HEK293 (cell line): ENCODE data around the gene CEP20.

Experiments used
- CTCF ChIA-PET: fragments of 350-600 bp; formaldehyde crosslinking; extraction: SDS; loops from one replicate; lab custom pipeline; 2021; ENCODE audit warnings: antibody characterized with exemption; lab: Yijun Ruan, JAX
- POLR2A ChIA-PET: fragments of 300-600 bp; formaldehyde crosslinking; extraction: SDS; loops from one replicate; lab custom pipeline; 2020; ENCODE audit warnings: antibody characterized with exemption, inconsistent platforms; lab: Yijun Ruan, JAX
- H3K27ac ChIP-seq: fragments of 200-500 bp; sonication (Bioruptor generic); 2 replicates; pipeline ENCODE4 v1.5.1; 2014; ENCODE audit warnings: low read depth, low read length, control low read depth, inconsistent platforms; ENCODE audit errors: extremely low read depth
- H3K36me3 ChIP-seq, 2 experiments: fragments of 200-500 bp in 1 of 2; sonication (Bioruptor generic) in 1 of 2; 1 replicate in 1 of 2; 2 replicates in 1 of 2; pipeline ENCODE4 v1.5.1; 2014 to 2017; ENCODE audit warnings: inconsistent platforms in 2 of 2, low read length in 2 of 2; ENCODE audit not compliant: control insufficient read depth in 2 of 2, insufficient read depth in 1 of 2
- H3K4me1 ChIP-seq: fragments of 200-500 bp; sonication (Bioruptor generic); 2 replicates; pipeline ENCODE4 v1.5.1; 2014; ENCODE audit warnings: mild to moderate bottlenecking, low read length, inconsistent platforms; ENCODE audit not compliant: control insufficient read depth, insufficient read depth
- H3K4me3 ChIP-seq: 2 replicates; pipeline ENCODE4 v1.5.1; 2011; ENCODE audit warnings: low read depth, mild to moderate bottlenecking, control low read depth, low read length, moderate library complexity
- H3K9me3 ChIP-seq: fragments of 200-500 bp; sonication (Bioruptor generic); 2 replicates; pipeline ENCODE4 v1.5.1; 2014; ENCODE audit warnings: low read depth, low read length, inconsistent platforms; ENCODE audit not compliant: control insufficient read depth, insufficient read depth
- OVOL3 ChIP-seq: fragments of 450-650 bp; formaldehyde crosslinking; IDR thresholded peaks from 2 replicates; pipeline ENCODE4 v1.5.1; 2016; ENCODE audit warnings: missing biosample characterization, missing genetic modification characterization
- SCRT1 ChIP-seq: fragments of 450-650 bp; formaldehyde crosslinking; IDR thresholded peaks from 2 replicates; pipeline ENCODE4 v1.5.1; 2016; ENCODE audit warnings: missing biosample characterization, missing genetic modification characterization, borderline replicate concordance
- SP3 ChIP-seq: fragments of 450-650 bp; formaldehyde crosslinking; IDR thresholded peaks from 2 replicates; pipeline ENCODE4 v1.5.1; 2016; ENCODE audit warnings: missing biosample characterization, missing genetic modification characterization
- WT1 ChIP-seq: fragments of 450-650 bp; formaldehyde crosslinking; IDR thresholded peaks from 2 replicates; pipeline ENCODE4 v1.5.1; 2016; ENCODE audit warnings: missing biosample characterization, missing genetic modification characterization
- ZBTB20 ChIP-seq: fragments of 450-650 bp; formaldehyde crosslinking; IDR thresholded peaks from 2 replicates; pipeline ENCODE4 v1.5.1; 2016; ENCODE audit warnings: missing biosample characterization, missing genetic modification characterization
- ZBTB8A ChIP-seq: fragments of 450-650 bp; formaldehyde crosslinking; IDR thresholded peaks from 2 replicates; pipeline ENCODE4 v1.5.1; 2016; ENCODE audit warnings: missing biosample characterization, missing genetic modification characterization
- ZNF10 ChIP-seq: fragments of 450-650 bp; formaldehyde crosslinking; IDR thresholded peaks from 2 replicates; pipeline ENCODE4 v1.5.1; 2017; ENCODE audit warnings: missing biosample characterization, missing genetic modification characterization
- ZNF121 ChIP-seq: fragments of 450-650 bp; formaldehyde crosslinking; IDR thresholded peaks from 2 replicates; pipeline ENCODE4 v1.5.1; 2016; ENCODE audit warnings: missing biosample characterization, missing genetic modification characterization
- ZNF169 ChIP-seq: fragments of 450-650 bp; formaldehyde crosslinking; IDR thresholded peaks from 2 replicates; pipeline ENCODE4 v1.5.1; 2016; ENCODE audit warnings: missing biosample characterization, missing genetic modification characterization
- ZNF202 ChIP-seq: fragments of 450-650 bp; formaldehyde crosslinking; IDR thresholded peaks from 2 replicates; pipeline ENCODE4 v1.5.1; 2016; ENCODE audit warnings: missing biosample characterization, missing genetic modification characterization, borderline replicate concordance
- ZNF324 ChIP-seq: fragments of 450-650 bp; formaldehyde crosslinking; IDR thresholded peaks from 2 replicates; pipeline ENCODE4 v1.5.1; 2016; ENCODE audit warnings: missing biosample characterization, missing genetic modification characterization
- ZNF354C ChIP-seq: fragments of 450-650 bp; formaldehyde crosslinking; IDR thresholded peaks from 2 replicates; pipeline ENCODE4 v1.5.1; 2016; ENCODE audit warnings: missing biosample characterization, missing genetic modification characterization, low read depth, borderline replicate concordance
- ZNF404 ChIP-seq: fragments of 450-650 bp; formaldehyde crosslinking; IDR thresholded peaks from 2 replicates; pipeline ENCODE4 v1.5.1; 2017; ENCODE audit warnings: missing biosample characterization, missing genetic modification characterization
- ZNF521 ChIP-seq: fragments of 450-650 bp; formaldehyde crosslinking; IDR thresholded peaks from 2 replicates; pipeline ENCODE4 v1.5.1; 2017; ENCODE audit warnings: missing biosample characterization, mild to moderate bottlenecking, missing genetic modification characterization
- ZNF571 ChIP-seq: fragments of 450-650 bp; formaldehyde crosslinking; IDR thresholded peaks from 2 replicates; pipeline ENCODE4 v1.5.0; 2017; ENCODE audit warnings: missing biosample characterization, missing genetic modification characterization
- ZNF610 ChIP-seq: fragments of 450-650 bp; formaldehyde crosslinking; IDR thresholded peaks from 2 replicates; pipeline ENCODE4 v1.5.1; 2016; ENCODE audit warnings: missing biosample characterization, missing genetic modification characterization, borderline replicate concordance
- ZNF629 ChIP-seq: fragments of 450-650 bp; formaldehyde crosslinking; IDR thresholded peaks from 2 replicates; pipeline ENCODE4 v1.5.1; 2017; ENCODE audit warnings: missing biosample characterization, missing genetic modification characterization
- ZNF677 ChIP-seq: fragments of 450-650 bp; IDR thresholded peaks from 2 replicates; pipeline ENCODE4 v1.5.0; 2018; ENCODE audit warnings: missing biosample characterization, mild to moderate bottlenecking, missing genetic modification characterization, moderate library complexity
- ZNF785 ChIP-seq: fragments of 450-650 bp; formaldehyde crosslinking; IDR thresholded peaks from 2 replicates; pipeline ENCODE4 v1.5.1; 2016; ENCODE audit warnings: missing biosample characterization, missing genetic modification characterization
- ZSCAN23 ChIP-seq: fragments of 450-650 bp; formaldehyde crosslinking; IDR thresholded peaks from 2 replicates; pipeline ENCODE4 v1.5.1; 2016; ENCODE audit warnings: missing biosample characterization, missing genetic modification characterization
- TF ChIP-seq, protein P1 (sequence below): fragments of 450-650 bp; formaldehyde crosslinking; conservative IDR thresholded peaks from 2 replicates; pipeline ENCODE4 v1.5.1; 2016; ENCODE audit warnings: low read depth, missing biosample characterization, missing genetic modification characterization
- TF ChIP-seq, protein P2 (sequence below): fragments of 450-650 bp; formaldehyde crosslinking; IDR thresholded peaks from 2 replicates; pipeline ENCODE4 v1.5.1; 2017; ENCODE audit warnings: missing biosample characterization, missing genetic modification characterization
- TF ChIP-seq, protein P3 (sequence below): fragments of 450-650 bp; formaldehyde crosslinking; IDR thresholded peaks from 2 replicates; pipeline ENCODE4 v1.5.1; 2017; ENCODE audit warnings: missing biosample characterization, mild to moderate bottlenecking, missing genetic modification characterization, moderate library complexity
- TF ChIP-seq, protein P4 (sequence below): fragments of 450-650 bp; formaldehyde crosslinking; IDR thresholded peaks from 2 replicates; pipeline ENCODE4 v1.5.1; 2016; ENCODE audit warnings: missing biosample characterization, missing genetic modification characterization
- TF ChIP-seq, protein P5 (sequence below): fragments of 450-650 bp; formaldehyde crosslinking; IDR thresholded peaks from 2 replicates; pipeline ENCODE4 v1.5.1; 2016; ENCODE audit warnings: missing biosample characterization, missing genetic modification characterization

The CEP20 gene

DNA sequence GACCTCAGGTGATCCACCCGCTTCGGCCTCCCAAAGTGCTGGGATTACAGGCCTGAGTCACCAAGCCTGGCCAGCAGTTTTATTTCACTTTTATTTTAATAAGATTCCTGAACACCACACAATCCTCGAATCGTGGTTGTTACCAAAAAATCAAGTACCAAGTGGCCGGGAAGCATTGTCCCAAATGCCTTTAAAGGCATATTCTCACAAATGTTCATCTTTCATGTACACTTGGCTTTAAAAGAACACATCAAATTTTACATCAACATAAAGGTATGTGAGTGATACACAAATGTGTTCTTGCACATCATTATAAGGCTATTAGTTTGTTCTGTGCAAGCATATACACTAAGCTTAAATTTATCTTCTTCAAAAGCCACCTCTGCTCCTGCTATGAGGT is 23.5 kb downstream of the CEP20 start:
- CTCF ChIA-PET, result interaction anchor here (0.6 to 2.3 kb wide), 2 partner anchors 10 to 28 kb away, joined by 3 to 10 read pairs; no protein-coding TSS in a partner anchor
- H3K4me1 ChIP-seq, result no peaks in the 10 kb centered on the region
- no peak overlapping the region for H3K27ac ChIP-seq
- no peak overlapping the region for H3K4me3 ChIP-seq
- H3K36me3 ChIP-seq, result peaks cover 6 to 31% of the 10 kb centered on the region in 2 experiments
- H3K9me3 ChIP-seq, result no peaks in the 10 kb centered on the region
- TF ChIP-seq ZNF121 (tag by site-specific recombination), result no peak
- no peak for TF ChIP-seq ZNF521 (tag by site-specific recombination)
- TF ChIP-seq, protein P1, sequence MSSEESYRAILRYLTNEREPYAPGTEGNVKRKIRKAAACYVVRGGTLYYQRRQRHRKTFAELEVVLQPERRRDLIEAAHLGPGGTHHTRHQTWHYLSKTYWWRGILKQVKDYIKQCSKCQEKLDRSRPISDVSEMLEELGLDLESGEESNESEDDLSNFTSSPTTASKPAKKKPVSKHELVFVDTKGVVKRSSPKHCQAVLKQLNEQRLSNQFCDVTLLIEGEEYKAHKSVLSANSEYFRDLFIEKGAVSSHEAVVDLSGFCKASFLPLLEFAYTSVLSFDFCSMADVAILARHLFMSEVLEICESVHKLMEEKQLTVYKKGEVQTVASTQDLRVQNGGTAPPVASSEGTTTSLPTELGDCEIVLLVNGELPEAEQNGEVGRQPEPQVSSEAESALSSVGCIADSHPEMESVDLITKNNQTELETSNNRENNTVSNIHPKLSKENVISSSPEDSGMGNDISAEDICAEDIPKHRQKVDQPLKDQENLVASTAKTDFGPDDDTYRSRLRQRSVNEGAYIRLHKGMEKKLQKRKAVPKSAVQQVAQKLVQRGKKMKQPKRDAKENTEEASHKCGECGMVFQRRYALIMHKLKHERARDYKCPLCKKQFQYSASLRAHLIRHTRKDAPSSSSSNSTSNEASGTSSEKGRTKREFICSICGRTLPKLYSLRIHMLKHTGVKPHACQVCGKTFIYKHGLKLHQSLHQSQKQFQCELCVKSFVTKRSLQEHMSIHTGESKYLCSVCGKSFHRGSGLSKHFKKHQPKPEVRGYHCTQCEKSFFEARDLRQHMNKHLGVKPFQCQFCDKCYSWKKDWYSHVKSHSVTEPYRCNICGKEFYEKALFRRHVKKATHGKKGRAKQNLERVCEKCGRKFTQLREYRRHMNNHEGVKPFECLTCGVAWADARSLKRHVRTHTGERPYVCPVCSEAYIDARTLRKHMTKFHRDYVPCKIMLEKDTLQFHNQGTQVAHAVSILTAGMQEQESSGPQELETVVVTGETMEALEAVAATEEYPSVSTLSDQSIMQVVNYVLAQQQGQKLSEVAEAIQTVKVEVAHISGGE (tag by site-specific recombination), result no peak
- TF ChIP-seq, protein P2, sequence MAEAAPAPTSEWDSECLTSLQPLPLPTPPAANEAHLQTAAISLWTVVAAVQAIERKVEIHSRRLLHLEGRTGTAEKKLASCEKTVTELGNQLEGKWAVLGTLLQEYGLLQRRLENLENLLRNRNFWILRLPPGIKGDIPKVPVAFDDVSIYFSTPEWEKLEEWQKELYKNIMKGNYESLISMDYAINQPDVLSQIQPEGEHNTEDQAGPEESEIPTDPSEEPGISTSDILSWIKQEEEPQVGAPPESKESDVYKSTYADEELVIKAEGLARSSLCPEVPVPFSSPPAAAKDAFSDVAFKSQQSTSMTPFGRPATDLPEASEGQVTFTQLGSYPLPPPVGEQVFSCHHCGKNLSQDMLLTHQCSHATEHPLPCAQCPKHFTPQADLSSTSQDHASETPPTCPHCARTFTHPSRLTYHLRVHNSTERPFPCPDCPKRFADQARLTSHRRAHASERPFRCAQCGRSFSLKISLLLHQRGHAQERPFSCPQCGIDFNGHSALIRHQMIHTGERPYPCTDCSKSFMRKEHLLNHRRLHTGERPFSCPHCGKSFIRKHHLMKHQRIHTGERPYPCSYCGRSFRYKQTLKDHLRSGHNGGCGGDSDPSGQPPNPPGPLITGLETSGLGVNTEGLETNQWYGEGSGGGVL, result no peak
- no peak for TF ChIP-seq ZNF10 (tag by site-specific recombination)
- TF ChIP-seq, all 188 proteins: peak for 0
- POLR2A ChIA-PET, result no interaction called here

DNA sequence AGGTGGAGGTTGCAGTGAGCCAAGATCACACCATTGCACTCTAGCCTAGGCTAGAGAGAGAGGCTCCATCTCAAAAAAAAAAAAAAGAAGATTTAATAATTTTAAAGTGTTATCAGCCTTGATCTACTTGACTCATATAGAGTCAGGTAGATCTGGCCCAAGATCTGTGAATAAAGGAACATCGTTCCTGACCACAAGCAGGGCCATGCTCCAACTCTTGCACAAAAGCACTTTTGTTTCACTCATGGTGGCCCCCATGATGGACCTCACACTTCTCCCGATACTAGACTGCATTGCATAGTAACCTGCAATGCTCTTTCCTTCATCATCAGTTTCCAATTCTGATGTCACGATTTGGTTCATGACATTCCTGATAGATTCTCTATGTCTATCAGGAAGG is 26.4 kb downstream of the CEP20 start:
- Histone ChIP-seq H3K36me3 (peaks cover 4 to 19% of the 10 kb centered on the region in 2 experiments), H3K27ac (no peak overlapping the region)
- ChIA-PET POLR2A (no interaction called here), CTCF (no interaction called here)
- TF ChIP-seq ZNF169, result no peak
- no peak for TF ChIP-seq ZBTB8A (tag by site-specific recombination)
- TF ChIP-seq, protein P3, sequence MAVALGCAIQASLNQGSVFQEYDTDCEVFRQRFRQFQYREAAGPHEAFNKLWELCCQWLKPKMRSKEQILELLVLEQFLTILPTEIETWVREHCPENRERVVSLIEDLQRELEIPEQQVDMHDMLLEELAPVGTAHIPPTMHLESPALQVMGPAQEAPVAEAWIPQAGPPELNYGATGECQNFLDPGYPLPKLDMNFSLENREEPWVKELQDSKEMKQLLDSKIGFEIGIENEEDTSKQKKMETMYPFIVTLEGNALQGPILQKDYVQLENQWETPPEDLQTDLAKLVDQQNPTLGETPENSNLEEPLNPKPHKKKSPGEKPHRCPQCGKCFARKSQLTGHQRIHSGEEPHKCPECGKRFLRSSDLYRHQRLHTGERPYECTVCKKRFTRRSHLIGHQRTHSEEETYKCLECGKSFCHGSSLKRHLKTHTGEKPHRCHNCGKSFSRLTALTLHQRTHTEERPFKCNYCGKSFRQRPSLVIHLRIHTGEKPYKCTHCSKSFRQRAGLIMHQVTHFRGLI (tag by site-specific recombination), result no peak
- TF ChIP-seq ZNF324, result no peak
- TF ChIP-seq ZNF677 (tag by site-specific recombination), result no peak
- no peak for TF ChIP-seq ZSCAN23 (tag by site-specific recombination)
- TF ChIP-seq SCRT1 (tag by site-specific recombination), result no peak
- no peak for TF ChIP-seq ZNF629 (tag by site-specific recombination)
- TF ChIP-seq, protein P4, sequence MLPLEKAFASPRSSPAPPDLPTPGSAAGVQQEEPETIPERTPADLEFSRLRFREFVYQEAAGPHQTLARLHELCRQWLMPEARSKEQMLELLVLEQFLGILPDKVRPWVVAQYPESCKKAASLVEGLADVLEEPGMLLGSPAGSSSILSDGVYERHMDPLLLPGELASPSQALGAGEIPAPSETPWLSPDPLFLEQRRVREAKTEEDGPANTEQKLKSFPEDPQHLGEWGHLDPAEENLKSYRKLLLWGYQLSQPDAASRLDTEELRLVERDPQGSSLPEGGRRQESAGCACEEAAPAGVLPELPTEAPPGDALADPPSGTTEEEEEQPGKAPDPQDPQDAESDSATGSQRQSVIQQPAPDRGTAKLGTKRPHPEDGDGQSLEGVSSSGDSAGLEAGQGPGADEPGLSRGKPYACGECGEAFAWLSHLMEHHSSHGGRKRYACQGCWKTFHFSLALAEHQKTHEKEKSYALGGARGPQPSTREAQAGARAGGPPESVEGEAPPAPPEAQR (tag by site-specific recombination), result no peak
- TF ChIP-seq ZBTB20 (tag by site-specific recombination), result no peak
- TF ChIP-seq ZNF202 (tag by site-specific recombination), result no peak
- TF ChIP-seq OVOL3, result no peak
- TF ChIP-seq ZNF571 (tag by site-specific recombination), result no peak
- TF ChIP-seq, protein P5, sequence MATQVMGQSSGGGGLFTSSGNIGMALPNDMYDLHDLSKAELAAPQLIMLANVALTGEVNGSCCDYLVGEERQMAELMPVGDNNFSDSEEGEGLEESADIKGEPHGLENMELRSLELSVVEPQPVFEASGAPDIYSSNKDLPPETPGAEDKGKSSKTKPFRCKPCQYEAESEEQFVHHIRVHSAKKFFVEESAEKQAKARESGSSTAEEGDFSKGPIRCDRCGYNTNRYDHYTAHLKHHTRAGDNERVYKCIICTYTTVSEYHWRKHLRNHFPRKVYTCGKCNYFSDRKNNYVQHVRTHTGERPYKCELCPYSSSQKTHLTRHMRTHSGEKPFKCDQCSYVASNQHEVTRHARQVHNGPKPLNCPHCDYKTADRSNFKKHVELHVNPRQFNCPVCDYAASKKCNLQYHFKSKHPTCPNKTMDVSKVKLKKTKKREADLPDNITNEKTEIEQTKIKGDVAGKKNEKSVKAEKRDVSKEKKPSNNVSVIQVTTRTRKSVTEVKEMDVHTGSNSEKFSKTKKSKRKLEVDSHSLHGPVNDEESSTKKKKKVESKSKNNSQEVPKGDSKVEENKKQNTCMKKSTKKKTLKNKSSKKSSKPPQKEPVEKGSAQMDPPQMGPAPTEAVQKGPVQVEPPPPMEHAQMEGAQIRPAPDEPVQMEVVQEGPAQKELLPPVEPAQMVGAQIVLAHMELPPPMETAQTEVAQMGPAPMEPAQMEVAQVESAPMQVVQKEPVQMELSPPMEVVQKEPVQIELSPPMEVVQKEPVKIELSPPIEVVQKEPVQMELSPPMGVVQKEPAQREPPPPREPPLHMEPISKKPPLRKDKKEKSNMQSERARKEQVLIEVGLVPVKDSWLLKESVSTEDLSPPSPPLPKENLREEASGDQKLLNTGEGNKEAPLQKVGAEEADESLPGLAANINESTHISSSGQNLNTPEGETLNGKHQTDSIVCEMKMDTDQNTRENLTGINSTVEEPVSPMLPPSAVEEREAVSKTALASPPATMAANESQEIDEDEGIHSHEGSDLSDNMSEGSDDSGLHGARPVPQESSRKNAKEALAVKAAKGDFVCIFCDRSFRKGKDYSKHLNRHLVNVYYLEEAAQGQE (tag by site-specific recombination), result no peak
- no peak for TF ChIP-seq ZNF610
- no peak for TF ChIP-seq ZNF354C (tag by site-specific recombination)
- no peak for TF ChIP-seq WT1 (tag by site-specific recombination)
- no peak for TF ChIP-seq ZNF785
- TF ChIP-seq ZNF404 (tag by site-specific recombination), result no peak
- no peak for TF ChIP-seq SP3 (tag by site-specific recombination)
- TF ChIP-seq, all 188 proteins: peak for 0
- H3K4me1 ChIP-seq, result 0 out of 2 replicates have a peak, but pooled peaks cover 2% of the 10 kb centered on the region
- no peaks in the 10 kb centered on the region for H3K9me3 ChIP-seq
- H3K4me3 ChIP-seq, result no peak overlapping the region
